Endodermal cell (in vitro differentiated cells): ENCODE data around the gene CEACAM1. TPM values are rescaled to one million over a fixed set of nuclear protein-coding genes. Genes with fewer than 3 reads are reported as not detected.
A peak's percentile ranks its signal among the peaks of the same experiment; 100 is the strongest.

Experiments
- DNase-seq: peaks from one replicate; pipeline ENCODE4 v3.0.0-alpha.2; 2017
- H3K27ac ChIP-seq: 2 replicates; pipeline ENCODE4 v1.5.1; 2013; ENCODE audit warnings: mild to moderate bottlenecking, low read depth, low read length, moderate library complexity
- H3K27me3 ChIP-seq: 2 replicates; pipeline ENCODE4 v1.6.1; 2013; ENCODE audit warnings: mild to moderate bottlenecking, low read length, moderate library complexity; ENCODE audit not compliant: insufficient read depth, control insufficient read depth, poor library complexity, severe bottlenecking
- H3K36me3 ChIP-seq: 2 replicates; pipeline ENCODE4 v1.7.0; 2013; ENCODE audit warnings: mild to moderate bottlenecking, low read length, moderate library complexity; ENCODE audit not compliant: control insufficient read depth, insufficient read depth
- H3K4me1 ChIP-seq: one replicate; pipeline ENCODE4 v1.7.0; 2013; ENCODE audit warnings: low read length; ENCODE audit not compliant: control insufficient read depth, insufficient read depth
- H3K4me3 ChIP-seq: 2 replicates; pipeline ENCODE4 v1.5.1; 2013; ENCODE audit warnings: mild to moderate bottlenecking, low read length, moderate library complexity
- H3K9ac ChIP-seq: 2 replicates; pipeline ENCODE4 v1.6.1; 2013; ENCODE audit warnings: mild to moderate bottlenecking, low read length, moderate library complexity; ENCODE audit not compliant: poor library complexity, severe bottlenecking; ENCODE audit errors: extremely low read depth
- H3K9me3 ChIP-seq: 2 replicates; pipeline ENCODE4 v1.6.1; 2013; ENCODE audit warnings: mild to moderate bottlenecking, low read length, moderate library complexity; ENCODE audit not compliant: control insufficient read depth
- H3K27ac Mint-ChIP-seq: 2 replicates; pipeline ENCODE4 v1.8.0; 2020; ENCODE audit warnings: mixed read lengths
- H3K27me3 Mint-ChIP-seq: 2 replicates; pipeline ENCODE4 v1.8.0; 2021; ENCODE audit warnings: mild to moderate bottlenecking, mixed read lengths; ENCODE audit not compliant: insufficient read depth
- H3K36me3 Mint-ChIP-seq: 2 replicates; pipeline ENCODE4 v1.8.0; 2020; ENCODE audit warnings: low read depth, mixed read lengths
- H3K4me1 Mint-ChIP-seq: 2 replicates; pipeline ENCODE4 v1.8.0; 2020; ENCODE audit warnings: mixed read lengths
- H3K4me3 Mint-ChIP-seq: 2 replicates; pipeline ENCODE4 v1.8.0; 2020; ENCODE audit warnings: mild to moderate bottlenecking, moderate library complexity, mixed read lengths
- H3K9me3 Mint-ChIP-seq: 2 replicates; pipeline ENCODE4 v1.8.0; 2020; ENCODE audit warnings: mild to moderate bottlenecking, mixed read lengths
- WGBS, 2 experiments: methylation state at CpG; one replicate each; pipeline versions ENCODE4 v1.1.5 to v1.1.7; 2013; ENCODE audit warnings: missing lambda C conversion rate in 2 of 2, mixed read lengths in 1 of 2; ENCODE audit not compliant: insufficient coverage in 1 of 2, insufficient read length in 1 of 2; 5-methylcytosine and 5-hydroxymethylcytosine counted together
- total RNA-seq, 2 donors: library from RNA; stranded (reverse); fragmentation: NEBNext Ultra II Directional in 1 of 2; extraction: Animal tissue kit (Norgen Biotek cat#: 25700) in 1 of 2; gene quantifications; 2 replicates in 1 of 2; 3 replicates in 1 of 2; pipeline ENCODE4 v1.2.1, GENCODE V29; 2021
- TF ChIP-seq, protein P1 (sequence below): fragments of 200-600 bp; sonication (generic); conservative IDR thresholded peaks from 2 replicates; pipeline ENCODE4 v1.5.0; 2021; ENCODE audit warnings: antibody characterized with exemption, mild to moderate bottlenecking

Gene CEACAM1
- total RNA-seq, 2 donors from 2014 or later, result 1.0 to 1.5 TPM

- Mint-ChIP-seq H3K4me1 (peaks cover 45% of the 10 kb centered on the region), H3K36me3 (no peaks in the 10 kb centered on the region), H3K4me3 (no peak overlapping the region), H3K27me3 (no peaks in the 10 kb centered on the region), H3K27ac (no peak overlapping the region), H3K9me3 (no peaks in the 10 kb centered on the region)
- H3K36me3 ChIP-seq, result no peaks in the 10 kb centered on the region
- TF ChIP-seq, protein P1, sequence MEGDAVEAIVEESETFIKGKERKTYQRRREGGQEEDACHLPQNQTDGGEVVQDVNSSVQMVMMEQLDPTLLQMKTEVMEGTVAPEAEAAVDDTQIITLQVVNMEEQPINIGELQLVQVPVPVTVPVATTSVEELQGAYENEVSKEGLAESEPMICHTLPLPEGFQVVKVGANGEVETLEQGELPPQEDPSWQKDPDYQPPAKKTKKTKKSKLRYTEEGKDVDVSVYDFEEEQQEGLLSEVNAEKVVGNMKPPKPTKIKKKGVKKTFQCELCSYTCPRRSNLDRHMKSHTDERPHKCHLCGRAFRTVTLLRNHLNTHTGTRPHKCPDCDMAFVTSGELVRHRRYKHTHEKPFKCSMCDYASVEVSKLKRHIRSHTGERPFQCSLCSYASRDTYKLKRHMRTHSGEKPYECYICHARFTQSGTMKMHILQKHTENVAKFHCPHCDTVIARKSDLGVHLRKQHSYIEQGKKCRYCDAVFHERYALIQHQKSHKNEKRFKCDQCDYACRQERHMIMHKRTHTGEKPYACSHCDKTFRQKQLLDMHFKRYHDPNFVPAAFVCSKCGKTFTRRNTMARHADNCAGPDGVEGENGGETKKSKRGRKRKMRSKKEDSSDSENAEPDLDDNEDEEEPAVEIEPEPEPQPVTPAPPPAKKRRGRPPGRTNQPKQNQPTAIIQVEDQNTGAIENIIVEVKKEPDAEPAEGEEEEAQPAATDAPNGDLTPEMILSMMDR, result no peak
- 87 to 89% methylated on average over 7 of the region's 7 CpGs for WGBS, 2 experiments
- peak; percentile 58 for DNase-seq
- H3K4me3 ChIP-seq, result no peak overlapping the region
- H3K9ac ChIP-seq, result no peak overlapping the region
- H3K9me3 ChIP-seq, result no peaks in the 10 kb centered on the region
- H3K27me3 ChIP-seq, result no peaks in the 10 kb centered on the region
- peaks cover 10% of the 10 kb centered on the region for H3K4me1 ChIP-seq
- H3K27ac ChIP-seq, result no peak overlapping the region
Measured at GRCh38 chr19:42471554-42472249, 56.6 kb downstream of the CEACAM1 start.

DNA sequence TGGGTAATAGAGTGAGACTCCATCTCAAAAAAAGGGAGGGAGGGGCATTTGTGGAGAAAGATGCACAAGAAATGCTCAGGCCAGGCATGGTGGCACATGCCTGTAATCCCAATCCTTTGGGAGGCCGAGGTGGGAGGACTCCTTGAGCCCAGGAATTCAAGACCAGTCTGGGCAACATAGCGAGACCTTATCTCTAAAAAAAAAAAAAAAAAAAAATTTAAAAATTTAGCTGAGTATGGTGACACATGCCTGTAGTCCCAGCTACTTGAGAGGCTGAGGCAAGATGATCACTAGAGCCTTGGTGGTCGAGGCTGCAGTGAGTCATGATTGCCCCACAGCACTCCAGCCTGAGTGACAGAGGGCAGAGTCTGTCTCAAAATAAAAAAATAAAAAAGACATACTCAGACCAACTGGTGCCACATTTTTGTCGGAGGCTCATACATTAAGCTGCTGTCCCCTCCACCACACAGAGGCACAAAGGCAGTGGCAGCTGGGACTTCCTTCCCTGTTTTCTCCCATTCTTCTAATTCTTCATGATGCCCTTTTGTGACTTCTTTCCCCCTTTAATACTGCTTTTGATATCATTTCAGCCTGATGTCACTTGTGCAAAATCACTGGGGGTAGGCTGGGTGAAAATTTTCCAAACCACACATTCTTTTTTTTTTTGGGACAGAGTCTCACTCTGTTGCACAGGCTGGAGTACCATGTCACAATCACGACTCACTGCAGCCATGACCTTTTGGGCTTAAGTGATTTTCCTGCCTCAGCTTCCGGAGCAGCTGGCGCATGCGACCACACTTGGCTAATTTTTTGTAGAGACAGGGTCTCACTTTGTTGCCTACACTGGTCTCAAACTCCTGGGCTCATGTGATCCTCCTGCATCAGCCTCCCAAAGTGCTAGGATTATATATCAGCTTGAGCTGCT is 58.7 kb downstream of the CEACAM1 start:
- no peak overlapping the region for H3K27ac Mint-ChIP-seq
- WGBS, 2 experiments, result 86 to 90% methylated on average over 7 of the region's 8 CpGs
- H3K36me3 ChIP-seq, result no peaks in the 10 kb centered on the region
- no peaks in the 10 kb centered on the region for H3K27me3 ChIP-seq
- peaks cover 42% of the 10 kb centered on the region for H3K4me1 Mint-ChIP-seq
- no peak overlapping the region for H3K4me3 ChIP-seq
- no peak overlapping the region for H3K27ac ChIP-seq
- no peak overlapping the region for H3K9ac ChIP-seq
- no peaks in the 10 kb centered on the region for H3K9me3 Mint-ChIP-seq
- DNase-seq, result no peak
- H3K4me3 Mint-ChIP-seq, result no peak overlapping the region
- H3K27me3 Mint-ChIP-seq, result no peaks in the 10 kb centered on the region
- TF ChIP-seq, protein P1, result no peak
- H3K36me3 Mint-ChIP-seq, result no peaks in the 10 kb centered on the region
- no peaks in the 10 kb centered on the region for H3K9me3 ChIP-seq
- peaks cover 13% of the 10 kb centered on the region for H3K4me1 ChIP-seq

- H3K27me3 Mint-ChIP-seq, result no peaks in the 10 kb centered on the region
- TF ChIP-seq, protein P1, result no peak
Measured at GRCh38 chr19:42468273-42468796, 59.9 kb downstream of the CEACAM1 start.

More at GRCh38 chr19:42468273-42468796, 59.9 kb downstream of the CEACAM1 start:
- H3K9ac ChIP-seq, result no peak overlapping the region
- H3K4me1 Mint-ChIP-seq, result peaks cover 34% of the 10 kb centered on the region
- H3K27ac Mint-ChIP-seq, result no peak overlapping the region
- H3K36me3 Mint-ChIP-seq, result no peaks in the 10 kb centered on the region
- H3K4me3 Mint-ChIP-seq, result no peak overlapping the region
- no peak overlapping the region for H3K4me3 ChIP-seq
- no peaks in the 10 kb centered on the region for H3K9me3 ChIP-seq
- no peak for DNase-seq
- H3K4me1 ChIP-seq, result peaks cover 8% of the 10 kb centered on the region
- H3K27ac ChIP-seq, result no peak overlapping the region
- 91% methylated on average over 3 of the region's 3 CpGs; no CpG with 5 or more reads in 1 of the 2 experiments for WGBS, 2 experiments
- H3K9me3 Mint-ChIP-seq, result no peaks in the 10 kb centered on the region
- no peaks in the 10 kb centered on the region for H3K36me3 ChIP-seq
- H3K27me3 ChIP-seq, result no peaks in the 10 kb centered on the region
